Retinal pigment epithelial cell (primary cell): Measurements from ENCODE around the gene PDZD2.

Experiments used
- DNase-seq: peaks from one replicate; pipeline ENCODE4 v3.0.0-alpha.2; 2010; ENCODE audit warnings: low read depth
- H3K4me3 ChIP-seq: 2 replicates; pipeline ENCODE4 v1.5.1; 2011; ENCODE audit warnings: mild to moderate bottlenecking, low read length, control low read depth, moderate library complexity
- CTCF ChIP-seq: conservative IDR thresholded peaks from 2 replicates; pipeline ENCODE4 v1.5.1; 2011; ENCODE audit warnings: low read depth, low read length, control low read depth, inconsistent platforms

Gene PDZD2

GRCh38 chr5:32100691-32101302 lies 461.9 kb downstream of the PDZD2 start:
- DNase-seq, result no peak
- no peak overlapping the region for H3K4me3 ChIP-seq
- no peak for TF ChIP-seq CTCF

- TF ChIP-seq CTCF, result no peak
- no peak for DNase-seq
- no peak overlapping the region for H3K4me3 ChIP-seq
Observed at GRCh38 chr5:32102254-32102986, 463.5 kb downstream of the PDZD2 start.

GRCh38 chr5:32103521-32103920 lies 464.6 kb downstream of the PDZD2 start:
- no peak for TF ChIP-seq CTCF
- no peak overlapping the region for H3K4me3 ChIP-seq
- DNase-seq, result no peak

GRCh38 chr5:32107291-32107690 lies 468.4 kb downstream of the PDZD2 start:
- DNase-seq, result no peak
- H3K4me3 ChIP-seq, result no peak overlapping the region
- no peak for TF ChIP-seq CTCF

- no peak for DNase-seq
- no peak overlapping the region for H3K4me3 ChIP-seq
- no peak for TF ChIP-seq CTCF
Observed at GRCh38 chr5:32108167-32108566, 469.2 kb downstream of the PDZD2 start.

DNA sequence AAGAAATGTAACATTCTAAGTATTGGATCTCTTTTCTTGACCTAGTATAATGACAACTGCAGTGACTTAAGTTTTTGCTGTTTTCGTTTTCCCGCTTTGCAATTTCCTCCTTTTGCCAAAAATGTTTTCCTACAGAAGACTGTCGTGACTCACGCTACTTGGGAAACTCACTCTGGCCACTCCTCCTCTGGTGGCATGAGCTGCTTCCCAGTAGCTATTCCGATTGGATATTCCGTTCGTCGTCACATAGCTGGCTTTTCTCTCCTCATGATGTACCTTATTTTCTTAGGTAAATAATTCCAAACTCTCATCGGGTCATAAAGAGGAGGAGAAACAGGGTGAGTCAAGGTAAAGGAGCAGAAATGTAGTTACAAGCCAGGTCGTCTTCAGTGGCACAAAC lies 470.3 kb downstream of the PDZD2 start:
- no peak for DNase-seq
- no peak overlapping the region for H3K4me3 ChIP-seq
- no peak for TF ChIP-seq CTCF

DNA sequence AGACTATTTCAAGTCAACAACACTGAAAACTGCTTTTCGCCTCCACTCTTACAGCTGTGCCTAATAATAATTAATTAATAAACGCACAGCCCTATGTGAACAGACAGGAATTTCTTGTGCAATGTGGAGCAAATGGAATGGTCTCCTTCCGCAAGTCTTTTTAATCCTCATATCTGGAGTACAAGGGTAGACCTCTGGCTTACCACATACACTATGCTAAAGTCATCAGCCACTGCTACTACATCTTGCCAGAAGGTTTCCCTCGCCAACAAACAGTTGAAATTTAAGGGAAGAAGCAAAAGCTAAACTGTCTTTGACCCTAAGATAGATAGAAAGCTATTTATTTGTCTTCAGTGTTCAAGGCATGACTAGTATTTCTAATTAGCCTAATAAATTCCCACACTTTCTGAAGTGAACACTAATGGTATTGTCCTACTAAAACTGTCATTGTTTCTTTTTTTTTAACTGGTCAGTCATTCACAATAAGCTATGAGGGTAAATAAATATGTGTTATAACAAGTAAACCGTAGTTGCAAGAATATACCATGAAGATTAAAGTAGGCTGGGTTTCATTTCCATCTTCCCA lies 471.3 kb downstream of the PDZD2 start:
- H3K4me3 ChIP-seq, result no peak overlapping the region
- DNase-seq, result no peak
- no peak for TF ChIP-seq CTCF
